GM12801 (cell line): ENCODE data around the gene MVB12B.

ENCODE experiments used
- TF ChIP-seq, protein P1 (sequence below): IDR thresholded peaks from one replicate; pipeline ENCODE4 v1.5.1; 2011; ENCODE audit warnings: control low read depth; ENCODE audit not compliant: insufficient read length; ENCODE audit errors: extremely low read depth

MVB12B gene

DNA sequence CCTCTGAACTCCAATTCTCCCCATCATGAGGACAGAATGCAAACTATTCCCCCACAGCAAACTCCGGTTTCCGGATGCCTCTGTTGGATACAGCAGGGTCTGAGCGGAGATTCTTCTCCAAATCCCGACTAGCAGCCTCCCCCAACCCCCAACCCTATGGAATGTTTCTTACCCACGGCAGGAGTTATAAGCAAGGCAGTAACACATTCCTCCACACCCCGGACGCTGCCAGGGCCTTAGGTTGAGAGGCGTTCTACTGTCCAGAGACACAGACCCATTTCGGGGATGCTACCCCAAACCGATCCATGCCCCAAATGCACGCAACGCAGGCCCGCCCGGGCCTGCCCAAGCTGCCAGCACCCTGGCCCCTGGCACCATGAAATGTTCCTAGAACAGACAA, 201.5 kb downstream of the MVB12B start:
- TF ChIP-seq, protein P1, sequence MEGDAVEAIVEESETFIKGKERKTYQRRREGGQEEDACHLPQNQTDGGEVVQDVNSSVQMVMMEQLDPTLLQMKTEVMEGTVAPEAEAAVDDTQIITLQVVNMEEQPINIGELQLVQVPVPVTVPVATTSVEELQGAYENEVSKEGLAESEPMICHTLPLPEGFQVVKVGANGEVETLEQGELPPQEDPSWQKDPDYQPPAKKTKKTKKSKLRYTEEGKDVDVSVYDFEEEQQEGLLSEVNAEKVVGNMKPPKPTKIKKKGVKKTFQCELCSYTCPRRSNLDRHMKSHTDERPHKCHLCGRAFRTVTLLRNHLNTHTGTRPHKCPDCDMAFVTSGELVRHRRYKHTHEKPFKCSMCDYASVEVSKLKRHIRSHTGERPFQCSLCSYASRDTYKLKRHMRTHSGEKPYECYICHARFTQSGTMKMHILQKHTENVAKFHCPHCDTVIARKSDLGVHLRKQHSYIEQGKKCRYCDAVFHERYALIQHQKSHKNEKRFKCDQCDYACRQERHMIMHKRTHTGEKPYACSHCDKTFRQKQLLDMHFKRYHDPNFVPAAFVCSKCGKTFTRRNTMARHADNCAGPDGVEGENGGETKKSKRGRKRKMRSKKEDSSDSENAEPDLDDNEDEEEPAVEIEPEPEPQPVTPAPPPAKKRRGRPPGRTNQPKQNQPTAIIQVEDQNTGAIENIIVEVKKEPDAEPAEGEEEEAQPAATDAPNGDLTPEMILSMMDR: no peak

DNA sequence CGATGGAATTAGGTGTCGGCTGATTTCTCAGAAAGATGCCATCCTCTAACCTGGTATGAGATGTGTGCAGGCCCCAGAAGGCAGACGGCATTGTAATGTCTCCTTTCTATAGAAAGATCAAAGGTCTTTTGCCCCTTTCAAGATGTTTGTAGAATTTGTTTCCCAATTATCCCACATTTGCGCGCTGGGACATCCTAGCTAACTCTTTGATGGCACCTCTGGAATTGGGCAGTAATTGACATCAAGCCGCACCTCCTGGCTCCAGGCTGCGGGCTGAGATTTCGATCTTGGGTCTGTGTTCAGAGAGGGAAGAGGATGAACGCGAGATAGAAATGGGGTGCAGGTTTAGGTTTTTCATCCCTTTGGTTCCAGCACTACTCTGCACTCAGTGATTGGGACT, 202.3 kb downstream of the MVB12B start:
- TF ChIP-seq, protein P1: no peak

GRCh38 chr9:126531035-126531571, 204.5 kb downstream of the MVB12B start:
- TF ChIP-seq, protein P1: no peak

DNA sequence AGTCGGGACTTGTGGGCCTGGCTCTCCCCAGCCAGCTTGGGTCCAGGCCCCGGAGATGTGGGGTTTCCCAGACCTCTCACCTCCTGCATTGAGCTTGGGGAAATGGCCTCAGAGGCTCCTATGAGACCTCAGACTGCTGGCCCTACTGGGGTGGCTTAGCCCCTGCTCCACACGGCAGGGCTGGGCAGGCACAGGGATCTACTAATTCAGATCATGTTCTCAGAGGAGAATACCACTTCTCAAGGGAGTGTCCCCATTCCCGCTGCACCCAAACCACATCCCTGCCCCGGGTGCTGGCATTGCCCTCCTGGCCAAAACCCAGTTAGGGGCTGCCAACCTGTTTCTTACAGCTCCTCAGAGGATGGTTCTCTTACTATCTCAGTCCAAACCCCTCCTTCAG, 205.0 kb downstream of the MVB12B start:
- TF ChIP-seq, protein P1: no peak

DNA sequence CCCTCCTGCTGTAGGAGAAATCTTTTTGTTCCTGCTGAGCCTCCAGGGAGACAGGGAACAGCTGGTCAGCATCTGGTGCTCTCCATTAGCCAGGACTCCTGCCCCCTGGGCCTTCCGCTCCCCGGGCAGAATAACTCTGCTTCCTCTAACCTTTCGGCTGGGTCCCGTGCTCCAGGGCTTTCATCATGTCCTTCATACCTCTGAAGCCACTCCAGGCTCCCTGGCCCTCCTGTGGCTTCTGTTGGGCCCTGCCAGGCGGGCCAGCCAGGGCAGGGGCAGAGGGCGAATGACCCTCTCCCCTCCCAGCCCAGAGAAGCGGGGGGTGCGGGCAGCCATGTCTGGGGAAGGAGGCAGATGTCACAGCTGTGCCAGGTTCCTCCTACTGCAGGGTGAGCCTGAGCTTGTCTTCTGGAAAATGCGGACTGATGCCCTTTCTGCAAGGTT, 205.4 kb downstream of the MVB12B start:
- TF ChIP-seq, protein P1: no peak

DNA sequence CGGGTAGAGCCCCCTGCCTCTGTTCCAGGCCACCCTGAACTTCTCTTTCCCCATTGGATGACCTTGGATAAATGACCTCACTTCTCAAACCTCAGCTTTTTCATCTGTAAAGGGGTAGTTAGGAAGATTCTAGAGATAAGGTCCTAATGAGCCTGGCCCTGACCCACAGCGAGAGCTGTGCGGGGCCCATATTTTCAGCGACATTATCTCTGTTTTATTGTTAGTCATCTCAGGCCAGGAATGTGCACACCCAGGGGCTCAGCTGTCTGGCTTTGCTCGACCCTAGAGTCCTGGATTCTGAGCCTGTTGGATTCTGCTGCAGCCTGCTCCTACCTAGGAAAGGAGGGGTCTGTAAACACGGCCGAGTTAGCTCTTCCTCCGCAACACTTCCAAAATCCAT, 205.9 kb downstream of the MVB12B start:
- TF ChIP-seq, protein P1: no peak

- TF ChIP-seq, protein P1: no peak
These were observed 206.6 kb downstream of the MVB12B start for GRCh38 chr9:126532951-126533925.
